A673 (cell line): ENCODE results near the gene SPATA6L. TPM values are rescaled to one million over a fixed set of nuclear protein-coding genes. Genes with fewer than 3 reads are reported as not detected.

Experiments
- BruUV-seq: library from RNA; stranded (reverse); fragments of 400-500 nt; replicated peaks from 2 replicates; lab custom pipeline; 2021; lab: Mats Ljungman, UMichigan
- CTCF ChIA-PET: fragments of 300-600 bp; sonication (Branson Sonifier 250); formaldehyde crosslinking; loops from one replicate; lab custom pipeline; 2022; ENCODE audit warnings: antibody characterized with exemption; lab: Charles Lee
- POLR2A ChIA-PET: fragments of 300-600 bp; sonication (Branson Sonifier 250); formaldehyde crosslinking; loops from one replicate; lab custom pipeline; 2022; ENCODE audit warnings: antibody characterized with exemption; ENCODE audit not compliant: low non-redundant PET; lab: Charles Lee
- DNase-seq: peaks from one replicate; pipeline ENCODE4 v3.0.0-alpha.2; 2015; ENCODE audit warnings: low spot score
- H3K27ac ChIP-seq: fragments of 200-600 bp; sonication (generic); 2 replicates; pipeline ENCODE4 v1.5.1; 2016; ENCODE audit warnings: mixed run types, low read depth, mild to moderate bottlenecking, mixed read lengths, antibody characterized with exemption, low read length; ENCODE audit not compliant: poor library complexity, severe bottlenecking
- H3K27me3 ChIP-seq: fragments of 200-600 bp; sonication (generic); replicated peaks from 2 replicates; pipeline ENCODE4 v1.6.1; 2017; ENCODE audit warnings: mixed run types, low read depth, mild to moderate bottlenecking, mixed read lengths, antibody characterized with exemption, low read length; ENCODE audit not compliant: insufficient read depth, poor library complexity
- H3K36me3 ChIP-seq: fragments of 200-600 bp; sonication (generic); 2 replicates; pipeline ENCODE4 v1.6.1; 2016; ENCODE audit warnings: mixed run types, mild to moderate bottlenecking, mixed read lengths, antibody characterized with exemption, low read length; ENCODE audit not compliant: insufficient read depth, poor library complexity, severe bottlenecking
- H3K4me1 ChIP-seq: fragments of 200-600 bp; sonication (generic); 2 replicates; pipeline ENCODE4 v1.6.1; 2017; ENCODE audit warnings: mixed run types, mild to moderate bottlenecking, mixed read lengths, antibody characterized with exemption, low read length; ENCODE audit not compliant: insufficient read depth, poor library complexity, severe bottlenecking
- H3K4me3 ChIP-seq: fragments of 200-600 bp; sonication (generic); 2 replicates; pipeline ENCODE4 v1.5.1; 2016; ENCODE audit warnings: low read depth, mixed run types, mild to moderate bottlenecking, mixed read lengths, low read length; ENCODE audit not compliant: poor library complexity, severe bottlenecking
- H3K9me3 ChIP-seq: fragments of 200-600 bp; sonication (generic); 2 replicates; pipeline ENCODE4 v1.6.1; 2016; ENCODE audit warnings: mixed run types, low read depth, mild to moderate bottlenecking, mixed read lengths, antibody characterized with exemption, low read length; ENCODE audit not compliant: poor library complexity, severe bottlenecking
- EZH2 ChIP-seq: fragments of 200-600 bp; sonication (generic); IDR thresholded peaks from 2 replicates; pipeline ENCODE4 v1.6.1; 2017; ENCODE audit warnings: borderline replicate concordance, low read depth, mild to moderate bottlenecking, mixed read lengths, antibody characterized with exemption, low read length; ENCODE audit not compliant: poor library complexity, severe bottlenecking
- intact Hi-C: fragments of 100-400 bp; cut with micrococcal nuclease; formaldehyde crosslinking; loops from one replicate; pipeline ENCODE4 v1.10.0; 2022; ENCODE audit not compliant: unreplicated experiment
- total RNA-seq: library from RNA; stranded (reverse); gene quantifications from 2 replicates; pipeline ENCODE4 v1.2.3, GENCODE V29; 2021
- TF ChIP-seq, protein P1 (sequence below): fragments of 300-800, 200-600 bp; sonication (generic); conservative IDR thresholded peaks from 2 replicates; pipeline ENCODE4 v1.5.1; 2017; ENCODE audit warnings: low read depth, mild to moderate bottlenecking, antibody characterized with exemption, low read length, moderate library complexity, mixed read lengths

Gene SPATA6L
- total RNA-seq, 1 experiment from 2014 or later: 21.2 TPM

DNA sequence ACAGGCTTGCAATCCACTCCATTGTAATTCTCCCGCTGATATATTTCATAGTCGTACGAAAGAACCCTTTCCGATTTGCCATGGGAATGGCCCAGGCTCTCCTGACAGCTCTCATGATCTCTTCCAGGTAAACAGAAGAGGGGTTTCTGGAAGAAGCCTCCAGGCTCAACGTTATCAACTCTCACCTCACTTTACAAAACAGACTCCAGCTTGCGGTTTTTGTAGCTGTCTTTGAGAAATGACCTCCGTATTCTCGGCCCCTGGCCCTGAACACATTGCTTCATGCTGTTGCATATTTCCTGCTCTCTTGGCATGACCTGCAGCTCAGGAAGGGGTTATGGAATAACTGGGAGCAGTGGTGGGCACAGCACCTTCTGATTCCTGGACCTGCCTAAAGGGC is 90.3 kb downstream of the SPATA6L start:
- intact Hi-C loops: no loop called here
- no peak for TF ChIP-seq EZH2
- TF ChIP-seq, protein P1, sequence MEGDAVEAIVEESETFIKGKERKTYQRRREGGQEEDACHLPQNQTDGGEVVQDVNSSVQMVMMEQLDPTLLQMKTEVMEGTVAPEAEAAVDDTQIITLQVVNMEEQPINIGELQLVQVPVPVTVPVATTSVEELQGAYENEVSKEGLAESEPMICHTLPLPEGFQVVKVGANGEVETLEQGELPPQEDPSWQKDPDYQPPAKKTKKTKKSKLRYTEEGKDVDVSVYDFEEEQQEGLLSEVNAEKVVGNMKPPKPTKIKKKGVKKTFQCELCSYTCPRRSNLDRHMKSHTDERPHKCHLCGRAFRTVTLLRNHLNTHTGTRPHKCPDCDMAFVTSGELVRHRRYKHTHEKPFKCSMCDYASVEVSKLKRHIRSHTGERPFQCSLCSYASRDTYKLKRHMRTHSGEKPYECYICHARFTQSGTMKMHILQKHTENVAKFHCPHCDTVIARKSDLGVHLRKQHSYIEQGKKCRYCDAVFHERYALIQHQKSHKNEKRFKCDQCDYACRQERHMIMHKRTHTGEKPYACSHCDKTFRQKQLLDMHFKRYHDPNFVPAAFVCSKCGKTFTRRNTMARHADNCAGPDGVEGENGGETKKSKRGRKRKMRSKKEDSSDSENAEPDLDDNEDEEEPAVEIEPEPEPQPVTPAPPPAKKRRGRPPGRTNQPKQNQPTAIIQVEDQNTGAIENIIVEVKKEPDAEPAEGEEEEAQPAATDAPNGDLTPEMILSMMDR: no peak
- Histone ChIP-seq H3K27me3 (no peaks in the 10 kb centered on the region), H3K27ac (no peak overlapping the region), H3K4me3 (no peak overlapping the region), H3K9me3 (no peaks in the 10 kb centered on the region), H3K4me1 (peaks cover 41% of the 10 kb centered on the region), H3K36me3 (peaks cover 6% of the 10 kb centered on the region)
- CTCF ChIA-PET: no interaction called here
- POLR2A ChIA-PET: no interaction called here
- DNase-seq: no peak
- no TSS peak for BruUV-seq

GRCh38 chr9:4574657-4575243 is 91.5 kb downstream of the SPATA6L start:
- TF ChIP-seq EZH2: no peak
- TF ChIP-seq, protein P1: no peak
- peaks cover 39% of the 10 kb centered on the region for H3K4me1 ChIP-seq

DNA sequence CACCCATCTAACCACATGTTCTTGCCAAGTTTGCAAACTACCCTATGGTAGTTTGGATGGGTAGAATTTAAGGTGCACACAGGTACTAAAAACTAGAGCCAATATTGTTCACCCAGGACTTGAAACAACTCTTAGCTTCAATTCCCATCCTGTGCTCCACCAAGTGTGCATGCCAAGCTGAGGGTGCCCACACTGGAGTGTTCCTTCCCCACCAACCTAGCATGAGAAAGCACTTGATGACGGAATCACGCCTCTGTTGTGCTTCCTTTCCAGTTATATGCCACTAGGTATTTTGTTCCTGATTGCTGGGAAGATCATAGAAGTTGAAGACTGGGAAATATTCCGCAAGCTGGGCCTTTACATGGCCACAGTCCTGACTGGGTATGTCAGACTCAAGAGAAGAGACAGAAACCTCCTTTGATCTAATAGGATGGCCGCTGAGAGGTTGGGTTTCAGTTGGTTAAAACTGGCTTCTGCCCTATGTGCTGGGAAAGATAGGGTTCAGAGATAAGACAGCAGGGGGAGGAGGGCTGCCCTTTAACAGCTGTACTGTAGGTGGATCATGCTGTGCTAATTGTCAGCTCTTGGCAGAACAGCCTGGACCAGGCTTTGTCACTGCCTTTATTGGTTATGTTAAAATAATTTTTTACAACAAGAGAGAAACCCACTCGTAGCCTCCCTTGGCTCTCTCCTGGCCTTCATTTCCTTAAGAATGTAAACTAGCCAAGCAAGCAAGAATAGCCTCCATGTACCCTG is 92.5 kb downstream of the SPATA6L start:
- Histone ChIP-seq H3K36me3 (peaks cover 6% of the 10 kb centered on the region), H3K4me1 (peaks cover 29% of the 10 kb centered on the region), H3K9me3 (no peaks in the 10 kb centered on the region), H3K4me3 (no peak overlapping the region), H3K27me3 (no peaks in the 10 kb centered on the region), H3K27ac (peak overlapping the region; percentile 34)
- CTCF ChIA-PET: no interaction called here
- intact Hi-C loops: no loop called here
- TF ChIP-seq, protein P1: no peak
- TF ChIP-seq EZH2: no peak
- peak; percentile 67 for DNase-seq
- BruUV-seq: no TSS peak
- POLR2A ChIA-PET: no interaction called here

More at GRCh38 chr9:4574657-4575243, 91.5 kb downstream of the SPATA6L start:
- DNase-seq: no peak
- H3K4me3 ChIP-seq: no peak overlapping the region
- H3K27ac ChIP-seq: peak overlapping the region; percentile 34
- intact Hi-C loops: no loop called here
- ChIA-PET CTCF (no interaction called here), POLR2A (no interaction called here)
- H3K9me3 ChIP-seq: no peaks in the 10 kb centered on the region
- no peaks in the 10 kb centered on the region for H3K27me3 ChIP-seq
- no TSS peak for BruUV-seq
- H3K36me3 ChIP-seq: peaks cover 6% of the 10 kb centered on the region
